HEK293 (cell line): ENCODE measurements around the gene PNMA6F.

Experiments
- SCRT2 ChIP-seq: fragments of 450-650 bp; formaldehyde crosslinking; IDR thresholded peaks from 2 replicates; pipeline ENCODE4 v1.5.1; 2016; ENCODE audit warnings: missing biosample characterization, missing genetic modification characterization
- YY1 ChIP-seq: fragments of 450-650 bp; formaldehyde crosslinking; IDR thresholded peaks from 2 replicates; pipeline ENCODE4 v1.5.1; 2018; ENCODE audit warnings: missing biosample characterization, missing genetic modification characterization
- ZNF121 ChIP-seq: fragments of 450-650 bp; formaldehyde crosslinking; IDR thresholded peaks from 2 replicates; pipeline ENCODE4 v1.5.1; 2016; ENCODE audit warnings: missing biosample characterization, missing genetic modification characterization
- ZNF132 ChIP-seq: fragments of 450-650 bp; formaldehyde crosslinking; IDR thresholded peaks from 2 replicates; pipeline ENCODE4 v1.5.1; 2017; ENCODE audit warnings: missing biosample characterization, missing genetic modification characterization, borderline replicate concordance
- ZNF146 ChIP-seq: fragments of 450-650 bp; formaldehyde crosslinking; IDR thresholded peaks from 2 replicates; pipeline ENCODE4 v1.5.1; 2016; ENCODE audit warnings: missing biosample characterization, missing genetic modification characterization
- ZNF311 ChIP-seq: fragments of 450-650 bp; formaldehyde crosslinking; IDR thresholded peaks from 2 replicates; pipeline ENCODE4 v1.5.1; 2017; ENCODE audit warnings: missing biosample characterization, missing genetic modification characterization, borderline replicate concordance
- ZNF621 ChIP-seq: fragments of 450-650 bp; formaldehyde crosslinking; IDR thresholded peaks from 2 replicates; pipeline ENCODE4 v1.5.1; 2017; ENCODE audit warnings: missing biosample characterization, missing genetic modification characterization

- TF ChIP-seq ZNF146 (tag by site-specific recombination) (no peak), ZNF121 (tag by site-specific recombination) (no peak), SCRT2 (no peak), ZNF311 (tag by site-specific recombination) (no peak), ZNF132 (tag by site-specific recombination) (no peak), ZNF621 (tag by site-specific recombination) (no peak), YY1 (tag by site-specific recombination) (no peak)
These were observed 36.3 kb upstream of the PNMA6F start for GRCh38 chrX:153357877-153358276.
